NT2/D1 (cell line): ENCODE data around the gene DIRAS1.
A peak's percentile ranks its signal among the peaks of the same experiment; 100 is the strongest.

Source experiments
- DNase-seq: peaks from one replicate; pipeline ENCODE4 v3.0.0-alpha.2; 2011; ENCODE audit warnings: low read depth, low spot score
- H3K27me3 ChIP-seq: 2 replicates; pipeline ENCODE4 v1.6.0; 2011; ENCODE audit warnings: mild to moderate bottlenecking; ENCODE audit not compliant: insufficient read length, insufficient read depth
- H3K36me3 ChIP-seq: 2 replicates; pipeline ENCODE4 v1.6.1; 2011; ENCODE audit warnings: mild to moderate bottlenecking, low read length, mixed read lengths; ENCODE audit not compliant: insufficient read depth, insufficient read length
- H3K4me1 ChIP-seq: 2 replicates; pipeline ENCODE4 v1.5.1; 2011; ENCODE audit not compliant: insufficient read depth, insufficient read length
- H3K4me3 ChIP-seq: 2 replicates; pipeline ENCODE4 v1.5.1; 2011; ENCODE audit warnings: low read depth; ENCODE audit not compliant: insufficient read length
- H3K9ac ChIP-seq: 2 replicates; pipeline ENCODE4 v1.6.0; 2011; ENCODE audit warnings: low read depth; ENCODE audit not compliant: insufficient read length
- H3K9me3 ChIP-seq: 2 replicates; pipeline ENCODE4 v1.5.1; 2011; ENCODE audit warnings: mild to moderate bottlenecking, low read length; ENCODE audit not compliant: insufficient read depth
- SUZ12 ChIP-seq: IDR thresholded peaks from 2 replicates; pipeline ENCODE4 v1.6.1; 2011; ENCODE audit not compliant: insufficient read length, insufficient read depth; ENCODE audit errors: extremely low read depth
- YY1 ChIP-seq: IDR thresholded peaks from 2 replicates; pipeline ENCODE4 v1.6.1; 2011; ENCODE audit not compliant: insufficient read length, insufficient read depth
- ZNF274 ChIP-seq: IDR thresholded peaks from 2 replicates; pipeline ENCODE4 v1.6.1; 2011; ENCODE audit warnings: mild to moderate bottlenecking, low read depth, low read length

Gene DIRAS1

GRCh38 chr19:2731181-2731995 is 10.2 kb upstream of the DIRAS1 start:
- DNase-seq: no peak

GRCh38 chr19:2729943-2730818 is 9.0 kb upstream of the DIRAS1 start:
- Histone ChIP-seq H3K4me3 (no peak overlapping the region), H3K36me3 (peaks cover 39% of the 10 kb centered on the region), H3K9me3 (no peaks in the 10 kb centered on the region), H3K9ac (peak overlapping the region; percentile 32), H3K4me1 (peaks cover 18% of the 10 kb centered on the region), H3K27me3 (peaks cover 6% of the 10 kb centered on the region)
- TF ChIP-seq YY1 (no peak), ZNF274 (no peak), SUZ12 (no peak)
- DNase-seq: no peak

More at GRCh38 chr19:2731181-2731995, 10.2 kb upstream of the DIRAS1 start:
- Histone ChIP-seq H3K9me3 (no peaks in the 10 kb centered on the region), H3K9ac (no peak overlapping the region), H3K36me3 (peaks cover 51% of the 10 kb centered on the region), H3K4me3 (no peak overlapping the region), H3K27me3 (peaks cover 6% of the 10 kb centered on the region), H3K4me1 (peaks cover 19% of the 10 kb centered on the region)
- TF ChIP-seq ZNF274 (no peak), SUZ12 (no peak), YY1 (no peak)

DNA sequence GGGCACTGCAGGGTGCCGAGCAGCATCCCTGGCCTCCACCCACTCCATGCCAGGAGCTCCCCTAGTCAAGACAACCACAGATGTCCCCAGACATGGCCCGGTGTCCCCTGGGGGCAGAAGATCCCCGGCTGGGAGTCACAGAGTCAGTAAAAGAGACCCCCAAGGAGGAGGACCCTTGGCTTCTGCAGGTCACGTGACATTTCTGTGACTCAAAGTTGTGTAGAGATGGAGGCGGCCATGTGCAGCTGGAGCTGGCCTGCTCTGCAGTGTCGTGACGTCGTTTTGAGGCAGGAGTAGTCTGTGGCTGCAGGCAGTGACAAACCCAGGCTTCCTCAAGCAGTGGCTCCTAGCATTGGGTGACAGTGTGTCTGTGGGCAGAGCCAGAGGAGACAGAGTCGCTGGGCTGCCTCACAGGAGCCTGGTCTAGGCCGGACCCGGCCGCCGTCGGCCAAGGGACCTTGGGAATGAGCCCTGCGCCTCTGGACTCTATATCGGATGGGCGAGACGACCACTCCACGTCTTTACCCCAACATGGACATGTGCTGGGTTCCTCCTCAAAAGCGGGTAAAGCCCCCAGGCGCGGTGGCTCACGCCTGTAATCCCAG is 7.7 kb upstream of the DIRAS1 start:
- Histone ChIP-seq H3K27me3 (peaks cover 6% of the 10 kb centered on the region), H3K36me3 (peaks cover 27% of the 10 kb centered on the region), H3K9me3 (no peaks in the 10 kb centered on the region), H3K9ac (peak overlapping the region; percentile 52), H3K4me1 (peaks cover 18% of the 10 kb centered on the region), H3K4me3 (no peak overlapping the region)
- no peak for DNase-seq
- no peak for TF ChIP-seq SUZ12
- TF ChIP-seq YY1: no peak
- TF ChIP-seq ZNF274: no peak

DNA sequence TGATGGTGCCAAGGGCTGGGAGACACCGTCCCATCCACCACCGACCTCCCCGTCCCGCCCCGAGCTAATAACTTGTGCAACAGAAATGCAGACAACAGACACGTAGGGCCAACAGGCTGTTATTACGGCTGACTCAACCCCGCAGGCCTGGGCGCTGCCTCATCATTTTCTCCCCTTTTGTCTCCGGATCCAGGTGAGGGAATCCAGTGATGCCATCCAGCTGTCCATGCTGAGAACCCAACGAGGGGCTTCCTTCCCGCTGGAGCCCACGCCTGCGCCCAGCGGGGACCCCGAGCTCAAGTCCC is 6.4 kb upstream of the DIRAS1 start:
- Histone ChIP-seq H3K4me1 (peaks cover 30% of the 10 kb centered on the region), H3K9me3 (no peaks in the 10 kb centered on the region), H3K9ac (no peak overlapping the region), H3K4me3 (no peak overlapping the region), H3K27me3 (peaks cover 6% of the 10 kb centered on the region), H3K36me3 (peaks cover 17% of the 10 kb centered on the region)
- TF ChIP-seq YY1 (no peak), ZNF274 (no peak), SUZ12 (no peak)
- DNase-seq: no peak

GRCh38 chr19:2726904-2727639 is 5.9 kb upstream of the DIRAS1 start:
- Histone ChIP-seq H3K27me3 (peaks cover 6% of the 10 kb centered on the region), H3K36me3 (peaks cover 12% of the 10 kb centered on the region), H3K4me3 (no peak overlapping the region), H3K4me1 (peaks cover 33% of the 10 kb centered on the region), H3K9me3 (no peaks in the 10 kb centered on the region), H3K9ac (peak overlapping the region; percentile 61)
- DNase-seq: no peak
- no peak for TF ChIP-seq SUZ12
- no peak for TF ChIP-seq YY1
- no peak for TF ChIP-seq ZNF274

DNA sequence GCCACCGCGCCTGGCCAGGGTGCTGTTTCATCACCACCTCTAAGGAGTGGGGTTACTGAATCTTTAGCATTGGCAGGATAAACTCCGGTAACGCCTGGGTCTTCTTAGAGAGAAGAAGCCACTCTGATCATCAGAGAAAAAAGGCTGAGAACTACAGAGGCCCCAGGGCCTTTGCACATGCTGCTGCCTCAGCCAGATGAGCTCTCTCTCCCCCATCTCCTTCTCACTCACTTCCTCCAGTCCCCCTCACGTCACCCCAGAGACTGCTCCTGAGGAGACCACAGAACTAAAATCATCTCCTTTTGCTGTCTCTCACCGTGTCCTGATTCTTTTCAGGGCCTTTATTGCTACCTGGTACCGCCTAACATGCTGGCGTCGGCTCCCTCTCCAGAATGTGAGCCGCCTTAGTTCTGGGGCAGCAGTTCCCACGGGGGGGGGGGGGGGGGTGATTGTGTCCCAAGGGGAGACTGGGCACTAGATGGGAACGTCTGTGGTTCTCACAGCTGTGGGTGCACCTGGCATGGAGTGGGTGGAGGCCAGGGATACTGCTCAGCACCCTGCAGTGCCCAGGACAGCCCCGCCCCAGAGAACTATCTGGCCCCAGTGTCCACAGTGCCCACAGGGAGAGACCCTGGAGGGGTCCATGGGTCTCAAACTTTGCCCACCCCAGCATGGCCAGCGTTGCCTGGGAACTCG is 5.1 kb upstream of the DIRAS1 start:
- peak overlapping the region; percentile 61 for H3K9ac ChIP-seq
- no peak for DNase-seq
- TF ChIP-seq SUZ12: no peak
- no peak for TF ChIP-seq YY1
- TF ChIP-seq ZNF274: no peak
- peaks cover 6% of the 10 kb centered on the region for H3K27me3 ChIP-seq
- H3K4me1 ChIP-seq: peaks cover 34% of the 10 kb centered on the region
- no peaks in the 10 kb centered on the region for H3K9me3 ChIP-seq
- peaks cover 4% of the 10 kb centered on the region for H3K36me3 ChIP-seq
- no peak overlapping the region for H3K4me3 ChIP-seq
